Endodermal cell (in vitro differentiated cells): ENCODE data around the gene KIFC3. TPM values are rescaled to one million over a fixed set of nuclear protein-coding genes. Genes with fewer than 3 reads are reported as not detected.
A peak's percentile ranks its signal among the peaks of the same experiment; 100 is the strongest.

Experiments used
- DNase-seq: peaks from one replicate; pipeline ENCODE4 v3.0.0-alpha.2; 2017
- H3K27ac ChIP-seq: 2 replicates; pipeline ENCODE4 v1.5.1; 2013; ENCODE audit warnings: mild to moderate bottlenecking, low read depth, low read length, moderate library complexity
- H3K27me3 ChIP-seq: 2 replicates; pipeline ENCODE4 v1.6.1; 2013; ENCODE audit warnings: mild to moderate bottlenecking, low read length, moderate library complexity; ENCODE audit not compliant: insufficient read depth, control insufficient read depth, poor library complexity, severe bottlenecking
- H3K36me3 ChIP-seq: 2 replicates; pipeline ENCODE4 v1.7.0; 2013; ENCODE audit warnings: mild to moderate bottlenecking, low read length, moderate library complexity; ENCODE audit not compliant: control insufficient read depth, insufficient read depth
- H3K4me1 ChIP-seq: one replicate; pipeline ENCODE4 v1.7.0; 2013; ENCODE audit warnings: low read length; ENCODE audit not compliant: control insufficient read depth, insufficient read depth
- H3K4me3 ChIP-seq: 2 replicates; pipeline ENCODE4 v1.5.1; 2013; ENCODE audit warnings: mild to moderate bottlenecking, low read length, moderate library complexity
- H3K9ac ChIP-seq: 2 replicates; pipeline ENCODE4 v1.6.1; 2013; ENCODE audit warnings: mild to moderate bottlenecking, low read length, moderate library complexity; ENCODE audit not compliant: poor library complexity, severe bottlenecking; ENCODE audit errors: extremely low read depth
- H3K9me3 ChIP-seq: 2 replicates; pipeline ENCODE4 v1.6.1; 2013; ENCODE audit warnings: mild to moderate bottlenecking, low read length, moderate library complexity; ENCODE audit not compliant: control insufficient read depth
- H3K27ac Mint-ChIP-seq: 2 replicates; pipeline ENCODE4 v1.8.0; 2020; ENCODE audit warnings: mixed read lengths
- H3K27me3 Mint-ChIP-seq: 2 replicates; pipeline ENCODE4 v1.8.0; 2021; ENCODE audit warnings: mild to moderate bottlenecking, mixed read lengths; ENCODE audit not compliant: insufficient read depth
- H3K36me3 Mint-ChIP-seq: 2 replicates; pipeline ENCODE4 v1.8.0; 2020; ENCODE audit warnings: low read depth, mixed read lengths
- H3K4me1 Mint-ChIP-seq: 2 replicates; pipeline ENCODE4 v1.8.0; 2020; ENCODE audit warnings: mixed read lengths
- H3K4me3 Mint-ChIP-seq: 2 replicates; pipeline ENCODE4 v1.8.0; 2020; ENCODE audit warnings: mild to moderate bottlenecking, moderate library complexity, mixed read lengths
- H3K9me3 Mint-ChIP-seq: 2 replicates; pipeline ENCODE4 v1.8.0; 2020; ENCODE audit warnings: mild to moderate bottlenecking, mixed read lengths
- WGBS, 2 experiments: methylation state at CpG; one replicate each; pipeline versions ENCODE4 v1.1.5 to v1.1.7; 2013; ENCODE audit warnings: missing lambda C conversion rate in 2 of 2, mixed read lengths in 1 of 2; ENCODE audit not compliant: insufficient coverage in 1 of 2, insufficient read length in 1 of 2; 5-methylcytosine and 5-hydroxymethylcytosine counted together
- total RNA-seq, 2 donors: library from RNA; stranded (reverse); fragmentation: NEBNext Ultra II Directional in 1 of 2; extraction: Animal tissue kit (Norgen Biotek cat#: 25700) in 1 of 2; gene quantifications; 2 replicates in 1 of 2; 3 replicates in 1 of 2; pipeline ENCODE4 v1.2.1, GENCODE V29; 2021
- TF ChIP-seq, protein P1 (sequence below): fragments of 200-600 bp; sonication (generic); conservative IDR thresholded peaks from 2 replicates; pipeline ENCODE4 v1.5.0; 2021; ENCODE audit warnings: antibody characterized with exemption, mild to moderate bottlenecking

The KIFC3 gene
- total RNA-seq, 2 donors from 2014 or later = 39.2 to 39.3 TPM

DNA sequence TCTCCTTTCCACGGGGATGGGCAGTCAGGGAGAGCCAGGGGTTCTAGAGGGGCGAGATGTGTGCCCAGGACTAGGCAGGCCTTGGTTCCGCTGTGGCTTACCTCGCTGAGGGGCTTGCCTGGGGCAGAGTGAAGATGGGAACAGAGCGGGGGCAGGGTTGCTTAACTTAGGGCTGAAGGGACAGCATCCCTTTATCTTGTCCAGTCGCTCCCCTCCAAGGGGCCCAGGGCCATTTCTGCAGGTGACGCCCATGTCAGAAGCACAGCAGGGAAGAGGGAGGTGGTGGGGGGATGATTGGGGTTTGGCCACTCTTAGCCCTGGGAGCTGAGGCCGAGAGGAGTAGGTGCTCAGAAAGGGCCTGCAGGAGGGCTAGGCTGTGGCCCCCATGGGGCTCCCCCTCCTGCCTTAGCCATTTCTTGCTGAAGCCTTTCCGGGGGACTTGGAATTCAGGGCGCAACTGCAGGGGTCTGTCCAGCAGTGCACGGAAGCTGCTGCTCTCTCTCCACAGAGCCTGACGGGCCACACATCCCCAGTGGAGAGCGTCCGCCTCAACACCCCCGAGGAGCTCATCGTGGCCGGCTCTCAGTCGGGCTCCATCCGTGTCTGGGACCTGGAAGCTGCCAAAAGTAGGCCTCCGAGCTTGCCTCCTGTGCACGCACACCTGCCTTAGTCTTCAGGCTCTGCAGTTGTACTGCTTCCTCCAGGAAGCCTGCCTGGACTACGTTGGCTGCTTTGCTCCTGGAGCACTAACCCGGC, 58.2 kb downstream of the KIFC3 start:
- Histone ChIP-seq H3K27me3 (no peaks in the 10 kb centered on the region), H3K27ac (no peak overlapping the region), H3K4me3 (no peak overlapping the region), H3K4me1 (peaks cover 5% of the 10 kb centered on the region), H3K36me3 (no peaks in the 10 kb centered on the region), H3K9me3 (no peaks in the 10 kb centered on the region), H3K9ac (no peak overlapping the region)
- Mint-ChIP-seq H3K27me3 (no peaks in the 10 kb centered on the region), H3K27ac (no peak overlapping the region), H3K9me3 (no peaks in the 10 kb centered on the region), H3K4me3 (no peak overlapping the region), H3K4me1 (peaks cover 5% of the 10 kb centered on the region), H3K36me3 (peaks cover 6% of the 10 kb centered on the region)
- WGBS, 2 experiments = 88 to 95% methylated on average over 14 to 23 of the region's 23 CpGs
- TF ChIP-seq, protein P1, sequence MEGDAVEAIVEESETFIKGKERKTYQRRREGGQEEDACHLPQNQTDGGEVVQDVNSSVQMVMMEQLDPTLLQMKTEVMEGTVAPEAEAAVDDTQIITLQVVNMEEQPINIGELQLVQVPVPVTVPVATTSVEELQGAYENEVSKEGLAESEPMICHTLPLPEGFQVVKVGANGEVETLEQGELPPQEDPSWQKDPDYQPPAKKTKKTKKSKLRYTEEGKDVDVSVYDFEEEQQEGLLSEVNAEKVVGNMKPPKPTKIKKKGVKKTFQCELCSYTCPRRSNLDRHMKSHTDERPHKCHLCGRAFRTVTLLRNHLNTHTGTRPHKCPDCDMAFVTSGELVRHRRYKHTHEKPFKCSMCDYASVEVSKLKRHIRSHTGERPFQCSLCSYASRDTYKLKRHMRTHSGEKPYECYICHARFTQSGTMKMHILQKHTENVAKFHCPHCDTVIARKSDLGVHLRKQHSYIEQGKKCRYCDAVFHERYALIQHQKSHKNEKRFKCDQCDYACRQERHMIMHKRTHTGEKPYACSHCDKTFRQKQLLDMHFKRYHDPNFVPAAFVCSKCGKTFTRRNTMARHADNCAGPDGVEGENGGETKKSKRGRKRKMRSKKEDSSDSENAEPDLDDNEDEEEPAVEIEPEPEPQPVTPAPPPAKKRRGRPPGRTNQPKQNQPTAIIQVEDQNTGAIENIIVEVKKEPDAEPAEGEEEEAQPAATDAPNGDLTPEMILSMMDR = no peak
- DNase-seq = no peak

DNA sequence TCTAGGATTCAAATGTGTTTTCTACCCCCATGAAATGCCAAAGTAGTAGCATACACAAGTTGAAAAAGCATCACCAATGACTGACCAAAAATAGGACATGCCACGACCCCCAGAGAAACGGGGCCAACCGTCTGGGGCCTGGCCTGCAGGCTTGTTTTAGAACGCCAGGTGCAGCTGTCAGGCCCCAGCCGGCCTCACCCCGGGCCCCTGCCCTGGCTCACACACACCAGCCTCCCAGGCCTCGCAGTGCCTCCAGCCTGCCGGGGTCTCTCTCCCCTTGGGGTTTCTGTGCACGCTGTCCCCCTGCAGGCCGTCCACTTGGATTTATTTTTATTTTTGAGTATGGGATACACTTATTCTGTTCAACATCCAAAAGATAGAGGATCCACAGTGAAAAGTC, 58.8 kb downstream of the KIFC3 start:
- H3K27ac ChIP-seq = no peak overlapping the region
- H3K36me3 Mint-ChIP-seq = peaks cover 6% of the 10 kb centered on the region

DNA sequence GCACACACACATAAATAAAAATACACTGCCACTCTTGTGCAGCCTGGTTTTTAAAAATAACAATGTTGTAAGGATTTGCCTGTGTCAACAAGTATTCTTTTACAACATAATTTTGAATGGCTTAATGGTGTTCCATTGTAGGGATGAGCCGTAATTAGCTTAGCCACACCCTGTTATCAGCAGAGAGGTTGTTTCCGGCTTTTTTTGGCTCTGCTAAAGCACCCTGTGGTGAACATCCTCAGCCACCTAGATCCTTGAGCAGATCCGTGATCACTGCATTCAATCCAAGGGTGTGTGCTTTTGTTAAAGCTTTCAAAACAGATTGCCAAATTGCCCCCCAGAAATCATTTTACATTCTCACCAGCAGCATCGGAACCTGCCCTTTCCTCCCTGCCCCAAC, 59.7 kb downstream of the KIFC3 start:
- TF ChIP-seq, protein P1 = no peak
- Histone ChIP-seq H3K9me3 (no peaks in the 10 kb centered on the region), H3K27ac (no peak overlapping the region), H3K36me3 (peaks cover 4% of the 10 kb centered on the region), H3K4me1 (peaks cover 5% of the 10 kb centered on the region), H3K27me3 (no peaks in the 10 kb centered on the region), H3K4me3 (no peak overlapping the region), H3K9ac (no peak overlapping the region)
- peaks cover 6% of the 10 kb centered on the region for H3K4me1 Mint-ChIP-seq
- H3K4me3 Mint-ChIP-seq = no peak overlapping the region
- peak overlapping the region; percentile 29 for H3K27ac Mint-ChIP-seq
- no peaks in the 10 kb centered on the region for H3K27me3 Mint-ChIP-seq
- H3K36me3 Mint-ChIP-seq = peaks cover 6% of the 10 kb centered on the region
- WGBS, 2 experiments = 69 to 82% methylated on average over 3 of the region's 4 CpGs
- DNase-seq = peak; percentile 42
- H3K9me3 Mint-ChIP-seq = no peaks in the 10 kb centered on the region

More for the DNA sequence above, 58.8 kb downstream of the KIFC3 start:
- peaks cover 3% of the 10 kb centered on the region for H3K36me3 ChIP-seq
- H3K9me3 ChIP-seq = no peaks in the 10 kb centered on the region
- H3K9me3 Mint-ChIP-seq = no peaks in the 10 kb centered on the region
- DNase-seq = no peak
- TF ChIP-seq, protein P1 = no peak
- 86 to 90% methylated on average over 6 to 8 of the region's 10 CpGs for WGBS, 2 experiments
- H3K4me3 ChIP-seq = no peak overlapping the region
- no peaks in the 10 kb centered on the region for H3K27me3 Mint-ChIP-seq
- H3K4me1 ChIP-seq = peaks cover 5% of the 10 kb centered on the region
- H3K4me1 Mint-ChIP-seq = peaks cover 5% of the 10 kb centered on the region
- H3K27me3 ChIP-seq = no peaks in the 10 kb centered on the region
- H3K27ac Mint-ChIP-seq = no peak overlapping the region
- H3K9ac ChIP-seq = no peak overlapping the region
- no peak overlapping the region for H3K4me3 Mint-ChIP-seq
